IPS-18a (cell line): ENCODE data around the gene FAM107B.

Source experiments
- H3K27ac ChIP-seq: one replicate; pipeline ENCODE4 v1.5.1; 2013; ENCODE audit warnings: low read length
- H3K27me3 ChIP-seq: one replicate; pipeline ENCODE4 v1.6.1; 2013; ENCODE audit warnings: mild to moderate bottlenecking, low read length; ENCODE audit not compliant: control insufficient read depth, insufficient read depth
- H3K36me3 ChIP-seq: one replicate; pipeline ENCODE4 v1.6.1; 2013; ENCODE audit warnings: low read depth, low read length; ENCODE audit not compliant: control insufficient read depth
- H3K4me1 ChIP-seq: one replicate; pipeline ENCODE4 v1.6.1; 2013; ENCODE audit warnings: low read depth, low read length; ENCODE audit not compliant: control insufficient read depth
- H3K4me3 ChIP-seq: one replicate; pipeline ENCODE4 v1.5.1; 2013; ENCODE audit warnings: low read length
- H3K9ac ChIP-seq: one replicate; pipeline ENCODE4 v1.6.1; 2013; ENCODE audit warnings: mild to moderate bottlenecking, low read length, moderate library complexity
- H3K9me3 ChIP-seq: one replicate; pipeline ENCODE4 v1.6.1; 2013; ENCODE audit warnings: low read depth, low read length; ENCODE audit not compliant: control insufficient read depth

FAM107B gene

GRCh38 chr10:14751014-14751896 is 23.4 kb downstream of the FAM107B start:
- no peak overlapping the region for H3K27ac ChIP-seq
- no peak overlapping the region for H3K4me3 ChIP-seq
- no peaks in the 10 kb centered on the region for H3K9me3 ChIP-seq
- no peaks in the 10 kb centered on the region for H3K27me3 ChIP-seq
- peaks cover 9% of the 10 kb centered on the region for H3K4me1 ChIP-seq
- no peaks in the 10 kb centered on the region for H3K36me3 ChIP-seq
- no peak overlapping the region for H3K9ac ChIP-seq

GRCh38 chr10:14749070-14749809 is 25.5 kb downstream of the FAM107B start:
- peaks cover 9% of the 10 kb centered on the region for H3K4me1 ChIP-seq
- H3K9ac ChIP-seq: no peak overlapping the region
- no peak overlapping the region for H3K27ac ChIP-seq

GRCh38 chr10:14748441-14748840 is 26.3 kb downstream of the FAM107B start:
- H3K4me3 ChIP-seq: no peak overlapping the region
- H3K36me3 ChIP-seq: no peaks in the 10 kb centered on the region
- no peak overlapping the region for H3K9ac ChIP-seq
- no peaks in the 10 kb centered on the region for H3K27me3 ChIP-seq
- H3K4me1 ChIP-seq: peaks cover 9% of the 10 kb centered on the region
- no peak overlapping the region for H3K27ac ChIP-seq
- no peaks in the 10 kb centered on the region for H3K9me3 ChIP-seq

More at GRCh38 chr10:14749070-14749809, 25.5 kb downstream of the FAM107B start:
- Histone ChIP-seq H3K27me3 (no peaks in the 10 kb centered on the region), H3K36me3 (no peaks in the 10 kb centered on the region), H3K9me3 (no peaks in the 10 kb centered on the region), H3K4me3 (no peak overlapping the region)

- Histone ChIP-seq H3K27ac (no peak overlapping the region), H3K36me3 (no peaks in the 10 kb centered on the region), H3K4me3 (no peak overlapping the region), H3K27me3 (no peaks in the 10 kb centered on the region), H3K9ac (no peak overlapping the region), H3K4me1 (no peaks in the 10 kb centered on the region), H3K9me3 (no peaks in the 10 kb centered on the region)
Observed at GRCh38 chr10:14742815-14743214, 31.9 kb downstream of the FAM107B start.

GRCh38 chr10:14742382-14742781 is 32.3 kb downstream of the FAM107B start:
- no peak overlapping the region for H3K27ac ChIP-seq
- H3K4me3 ChIP-seq: no peak overlapping the region
- no peak overlapping the region for H3K9ac ChIP-seq

GRCh38 chr10:14740684-14741247 is 33.9 kb downstream of the FAM107B start:
- Histone ChIP-seq H3K9ac (no peak overlapping the region), H3K27ac (no peak overlapping the region), H3K4me1 (no peaks in the 10 kb centered on the region), H3K9me3 (no peaks in the 10 kb centered on the region), H3K4me3 (no peak overlapping the region), H3K36me3 (no peaks in the 10 kb centered on the region), H3K27me3 (no peaks in the 10 kb centered on the region)

More at GRCh38 chr10:14742382-14742781, 32.3 kb downstream of the FAM107B start:
- H3K4me1 ChIP-seq: no peaks in the 10 kb centered on the region
- no peaks in the 10 kb centered on the region for H3K36me3 ChIP-seq
- H3K9me3 ChIP-seq: no peaks in the 10 kb centered on the region
- H3K27me3 ChIP-seq: no peaks in the 10 kb centered on the region

- Histone ChIP-seq H3K4me3 (no peak overlapping the region), H3K27me3 (no peaks in the 10 kb centered on the region), H3K9me3 (no peaks in the 10 kb centered on the region), H3K4me1 (no peaks in the 10 kb centered on the region), H3K27ac (no peak overlapping the region), H3K36me3 (no peaks in the 10 kb centered on the region), H3K9ac (no peak overlapping the region)
Observed at GRCh38 chr10:14737808-14738545, 36.7 kb downstream of the FAM107B start.

GRCh38 chr10:14736600-14737081 is 38.1 kb downstream of the FAM107B start:
- no peaks in the 10 kb centered on the region for H3K9me3 ChIP-seq
- H3K9ac ChIP-seq: no peak overlapping the region
- H3K27ac ChIP-seq: no peak overlapping the region
- H3K4me3 ChIP-seq: no peak overlapping the region
- H3K4me1 ChIP-seq: no peaks in the 10 kb centered on the region
- no peaks in the 10 kb centered on the region for H3K36me3 ChIP-seq
- H3K27me3 ChIP-seq: no peaks in the 10 kb centered on the region

- Histone ChIP-seq H3K27ac (no peak overlapping the region), H3K9ac (no peak overlapping the region), H3K4me3 (no peak overlapping the region), H3K9me3 (no peaks in the 10 kb centered on the region), H3K4me1 (no peaks in the 10 kb centered on the region), H3K36me3 (no peaks in the 10 kb centered on the region), H3K27me3 (no peaks in the 10 kb centered on the region)
Observed at GRCh38 chr10:14736043-14736442, 38.7 kb downstream of the FAM107B start.

GRCh38 chr10:14731875-14732512 is 42.7 kb downstream of the FAM107B start:
- Histone ChIP-seq H3K9me3 (no peaks in the 10 kb centered on the region), H3K9ac (no peak overlapping the region), H3K4me3 (no peak overlapping the region), H3K27ac (no peak overlapping the region), H3K27me3 (no peaks in the 10 kb centered on the region), H3K4me1 (no peaks in the 10 kb centered on the region), H3K36me3 (no peaks in the 10 kb centered on the region)
